ENCODE results near the gene TRA2A.

- TF ChIP-seq, protein P1, sequence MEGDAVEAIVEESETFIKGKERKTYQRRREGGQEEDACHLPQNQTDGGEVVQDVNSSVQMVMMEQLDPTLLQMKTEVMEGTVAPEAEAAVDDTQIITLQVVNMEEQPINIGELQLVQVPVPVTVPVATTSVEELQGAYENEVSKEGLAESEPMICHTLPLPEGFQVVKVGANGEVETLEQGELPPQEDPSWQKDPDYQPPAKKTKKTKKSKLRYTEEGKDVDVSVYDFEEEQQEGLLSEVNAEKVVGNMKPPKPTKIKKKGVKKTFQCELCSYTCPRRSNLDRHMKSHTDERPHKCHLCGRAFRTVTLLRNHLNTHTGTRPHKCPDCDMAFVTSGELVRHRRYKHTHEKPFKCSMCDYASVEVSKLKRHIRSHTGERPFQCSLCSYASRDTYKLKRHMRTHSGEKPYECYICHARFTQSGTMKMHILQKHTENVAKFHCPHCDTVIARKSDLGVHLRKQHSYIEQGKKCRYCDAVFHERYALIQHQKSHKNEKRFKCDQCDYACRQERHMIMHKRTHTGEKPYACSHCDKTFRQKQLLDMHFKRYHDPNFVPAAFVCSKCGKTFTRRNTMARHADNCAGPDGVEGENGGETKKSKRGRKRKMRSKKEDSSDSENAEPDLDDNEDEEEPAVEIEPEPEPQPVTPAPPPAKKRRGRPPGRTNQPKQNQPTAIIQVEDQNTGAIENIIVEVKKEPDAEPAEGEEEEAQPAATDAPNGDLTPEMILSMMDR (IDR thresholded peaks at IDR 0.05; ENCODE audit: extremely low read depth in 1 of 2, insufficient read depth in 1 of 2, low read depth in 1 of 2, low read length in 2 of 2), result no peak
- TF ChIP-seq POLR2AphosphoS5 (IDR thresholded peaks at IDR 0.05; ENCODE audit: insufficient read depth, low read depth, low read length), result no peak
- TF ChIP-seq EZH2 (IDR thresholded peaks at IDR 0.05; ENCODE audit: borderline replicate concordance, low read depth, low read length, severe bottlenecking), result no peak
- TF ChIP-seq POLR2A (IDR thresholded peaks at IDR 0.05; ENCODE audit: low read depth, low read length), result no peak
- TF ChIP-seq GATA2 (IDR thresholded peaks at IDR 0.05; ENCODE audit: insufficient read depth, insufficient read length, low read depth, low read length), result no peak
- TF ChIP-seq, protein P2, sequence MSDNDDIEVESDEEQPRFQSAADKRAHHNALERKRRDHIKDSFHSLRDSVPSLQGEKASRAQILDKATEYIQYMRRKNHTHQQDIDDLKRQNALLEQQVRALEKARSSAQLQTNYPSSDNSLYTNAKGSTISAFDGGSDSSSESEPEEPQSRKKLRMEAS (IDR thresholded peaks at IDR 0.05; ENCODE audit: insufficient read depth, insufficient read length), result no peak
- TF ChIP-seq FOS (IDR thresholded peaks at IDR 0.05; ENCODE audit: borderline replicate concordance, insufficient read depth, low read length), result no peak
- no peak for TF ChIP-seq MYC (IDR thresholded peaks at IDR 0.05; ENCODE audit: low read depth, low read length)
These were observed 15.9 kb upstream of the TRA2A start for GRCh38 chr7:23547662-23548061.
